HepG2 (cell line): ENCODE measurements around the gene MRPL30. TPM values are rescaled to one million over a fixed set of nuclear protein-coding genes. Genes with fewer than 3 reads are reported as not detected.

Source experiments
- BORCS8-MEF2B ChIP-seq: sonication (generic); formaldehyde crosslinking; IDR thresholded peaks from 2 replicates; pipeline ENCODE4 v1.8.0; 2022; ENCODE audit warnings: mild to moderate bottlenecking, missing genetic modification reagents
- ELF3 ChIP-seq: IDR thresholded peaks from 2 replicates; pipeline ENCODE4 v1.6.1; 2016; ENCODE audit warnings: missing genetic modification reagents, missing compliant biosample characterization
- GPN1 ChIP-seq: sonication (generic); formaldehyde crosslinking; IDR thresholded peaks from 2 replicates; pipeline ENCODE4 v1.5.1; 2020; ENCODE audit warnings: missing genetic modification reagents, borderline replicate concordance
- MTA3 ChIP-seq: sonication (generic); formaldehyde crosslinking; IDR thresholded peaks from 2 replicates; pipeline ENCODE4 v1.4.0; 2020; ENCODE audit warnings: missing genetic modification reagents
- MXD3 ChIP-seq: IDR thresholded peaks from 2 replicates; pipeline ENCODE4 v1.6.1; 2016; ENCODE audit warnings: mild to moderate bottlenecking, missing biosample characterization, missing genetic modification reagents
- PAWR ChIP-seq: sonication (generic); formaldehyde crosslinking; IDR thresholded peaks from 2 replicates; pipeline ENCODE4 v1.4.0; 2020; ENCODE audit warnings: missing genetic modification reagents, mild to moderate bottlenecking, borderline replicate concordance
- PRDM15 ChIP-seq: sonication (generic); formaldehyde crosslinking; IDR thresholded peaks from 2 replicates; pipeline ENCODE4 v1.4.0; 2020; ENCODE audit warnings: missing genetic modification reagents
- RNF2 ChIP-seq: fragments of 450-650 bp; conservative IDR thresholded peaks from 2 replicates; pipeline ENCODE4 v1.6.1; 2016; ENCODE audit warnings: low read depth
- RXRB ChIP-seq: IDR thresholded peaks from 2 replicates; pipeline ENCODE4 v1.6.1; 2016; ENCODE audit warnings: borderline replicate concordance, missing genetic modification reagents, missing compliant biosample characterization
- SALL1 ChIP-seq: sonication (generic); formaldehyde crosslinking; IDR thresholded peaks from 2 replicates; pipeline ENCODE4 v1.8.0; 2022; ENCODE audit warnings: mild to moderate bottlenecking, missing genetic modification reagents
- SOX5 ChIP-seq: IDR thresholded peaks from 2 replicates; pipeline ENCODE4 v1.6.1; 2016; ENCODE audit warnings: borderline replicate concordance
- SRSF4 ChIP-seq: fragments of 200-400 bp; formaldehyde crosslinking; IDR thresholded peaks from one replicate; pipeline ENCODE4 v1.6.1; 2018; ENCODE audit warnings: mild to moderate bottlenecking, low read depth, low read length, moderate library complexity; ENCODE audit not compliant: poor library complexity, severe bottlenecking
- SRY ChIP-seq: sonication (generic); formaldehyde crosslinking; IDR thresholded peaks from 2 replicates; pipeline ENCODE4 v1.8.0; 2022; ENCODE audit warnings: mild to moderate bottlenecking, missing genetic modification reagents
- TAF1 ChIP-seq: sonication (generic); formaldehyde crosslinking; IDR thresholded peaks from 2 replicates; pipeline ENCODE4 v1.4.0; 2020; ENCODE audit warnings: missing genetic modification reagents
- XBP1 ChIP-seq: sonication (generic); formaldehyde crosslinking; IDR thresholded peaks from 2 replicates; pipeline ENCODE4 v1.5.0; 2020; ENCODE audit warnings: missing genetic modification reagents
- ZC3H4 ChIP-seq: sonication (generic); formaldehyde crosslinking; IDR thresholded peaks from 2 replicates; pipeline ENCODE4 v1.4.0; 2020; ENCODE audit warnings: missing genetic modification reagents, borderline replicate concordance
- ZFP62 ChIP-seq: sonication (generic); formaldehyde crosslinking; IDR thresholded peaks from 2 replicates; pipeline ENCODE4 v1.4.0; 2020; ENCODE audit warnings: missing genetic modification reagents
- ZNF383 ChIP-seq: sonication (generic); formaldehyde crosslinking; IDR thresholded peaks from 2 replicates; pipeline ENCODE4 v1.4.0; 2020; ENCODE audit warnings: missing genetic modification reagents, mild to moderate bottlenecking, borderline replicate concordance
- ZNF503 ChIP-seq: sonication (generic); formaldehyde crosslinking; IDR thresholded peaks from 2 replicates; pipeline ENCODE4 v1.4.0; 2020; ENCODE audit warnings: missing genetic modification reagents
- ZNF605 ChIP-seq: sonication (generic); formaldehyde crosslinking; IDR thresholded peaks from 2 replicates; pipeline ENCODE4 v1.8.0; 2022; ENCODE audit warnings: mild to moderate bottlenecking, missing genetic modification reagents
- ZNF615 ChIP-seq: sonication (generic); formaldehyde crosslinking; IDR thresholded peaks from 2 replicates; pipeline ENCODE4 v1.5.0; 2020; ENCODE audit warnings: mild to moderate bottlenecking, missing genetic modification reagents, borderline replicate concordance
- ZNF841 ChIP-seq: sonication (generic); formaldehyde crosslinking; IDR thresholded peaks from 2 replicates; pipeline ENCODE4 v1.8.1; 2023; ENCODE audit warnings: missing genetic modification reagents, borderline replicate concordance
- polyA plus RNA-seq, 8 experiments: library from polyadenylated mRNA; depleted of rRNA in 3 of 8; stranded (reverse) in 7 of 8; unstranded in 1 of 8; fragments of >200 nt; fragmentation: Illumina TruSeq in 4 of 8; extraction: Trizol in 4 of 8; gene quantifications; 2 replicates each; pipeline versions ENCODE4 v1.2.1 to v1.2.3, GENCODE V29; 2011 to 2016; ENCODE audit warnings: low read depth in 4 of 8, missing spikeins in 1 of 8, mixed read lengths in 1 of 8; ENCODE audit not compliant: insufficient read depth in 1 of 8
- total RNA-seq, 5 experiments: library from RNA; depleted of rRNA; stranded (reverse); fragments of >200 nt; fragmentation: Illumina TruSeq; extraction: Trizol; gene quantifications; 2 replicates each; pipeline ENCODE4 v1.2.3, GENCODE V29; 2016; ENCODE audit warnings: low read depth in 1 of 5

Gene MRPL30
- total and polyA plus RNA-seq, 2 of the 13 experiments (the other 11 are each of a cell fraction or from before 2014, with no cell fraction given): 30.2 to 75.3 TPM

- TF ChIP-seq ZNF605 (peak; percentile 71; the same call in 1 of the 2 replicates), PRDM15 (CRISPR knock-in tag) (peak; percentile 38; the same call in 1 of the 2 replicates), ZC3H4 (CRISPR knock-in tag) (peak; percentile 50; the same call in 1 of the 2 replicates), MXD3 (0 out of 2 replicates have a peak, but pooled peaks have one; percentile 58), RXRB (CRISPR knock-in tag) (peak; percentile 45; the same call in 1 of the 2 replicates), SRSF4 (no peak), ZNF615 (CRISPR knock-in tag) (no peak; the same call in 1 of the 2 replicates), GPN1 (CRISPR knock-in tag) (no peak), SOX5 (CRISPR knock-in tag) (peak; percentile 28; the same call in 1 of the 2 replicates), XBP1 (CRISPR knock-in tag) (0 out of 2 replicates have a peak, but pooled peaks have one; percentile 29), MTA3 (CRISPR knock-in tag) (no peak), ZFP62 (CRISPR knock-in tag) (no peak), PAWR (CRISPR knock-in tag) (no peak; the same call in 1 of the 2 replicates), TAF1 (CRISPR knock-in tag) (peak; percentile 55; the same call in 1 of the 2 replicates), SRY (CRISPR knock-in tag) (peak; percentile 86; the same call in 1 of the 2 replicates), RNF2 (peak; percentile 56; the same call in 1 of the 2 replicates), BORCS8-MEF2B (peak; percentile 57; the same call in 1 of the 2 replicates), ZNF503 (CRISPR knock-in tag) (0 out of 2 replicates have a peak, but pooled peaks have one; percentile 42), SALL1 (CRISPR knock-in tag) (peak; percentile 56), ELF3 (CRISPR knock-in tag) (peak; percentile 52), ZNF383 (no peak; the same call in 1 of the 2 replicates), ZNF841 (CRISPR knock-in tag) (no peak)
Observed at GRCh38 chr2:99141110-99142108, 39.6 kb upstream of the MRPL30 start, which contains the start of gene C2orf15 (continued).
